ENCODE measurements around the gene PDE1A.

DNA sequence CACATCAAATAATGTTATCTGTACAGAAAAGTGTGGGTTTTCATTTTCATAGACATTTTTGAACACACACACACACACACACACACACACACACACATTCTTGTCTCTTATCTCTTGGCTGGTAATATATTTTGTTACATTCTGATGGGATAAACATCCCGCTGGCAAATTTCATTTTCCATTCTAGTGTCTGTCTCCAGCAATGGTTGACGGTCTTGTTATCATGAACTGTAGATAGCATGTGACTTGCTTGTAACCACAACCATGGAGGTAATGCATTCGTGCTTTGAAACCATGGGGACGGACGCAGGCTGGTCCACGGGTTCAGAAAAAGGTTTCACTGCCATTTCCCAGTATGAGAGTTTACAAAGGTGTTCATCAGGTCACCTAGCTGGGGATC is 284.8 kb downstream of the PDE1A start:
- TF ChIP-seq CTCF (IDR thresholded peaks at IDR 0.05) = no peak
- no peak for TF ChIP-seq POLR2A (IDR thresholded peaks at IDR 0.05)

Data from stomach (tissue), 4 donors.